ENCODE measurements around the gene SAP30L. TPM values are rescaled to one million over a fixed set of nuclear protein-coding genes. Genes with fewer than 3 reads are reported as not detected.

The SAP30L gene
- total and polyA plus RNA-seq, 2 of the 13 experiments (the other 11 are each of a cell fraction or from before 2014, with no cell fraction given) = 27.9 to 37.2 TPM

- TF ChIP-seq ZNF235 (CRISPR knock-in tag; IDR thresholded peaks at IDR 0.05; ENCODE audit: borderline replicate concordance) (no peak), ISL2 (CRISPR knock-in tag; IDR thresholded peaks at IDR 0.05) (peak; percentile 58), ZNF547 (CRISPR knock-in tag; IDR thresholded peaks at IDR 0.05) (peak; percentile 61; the same call in 1 of the 2 replicates), STAG1 (CRISPR knock-in tag; IDR thresholded peaks at IDR 0.05) (peak; percentile 99), ZNF460 (CRISPR knock-in tag; IDR thresholded peaks at IDR 0.05; ENCODE audit: borderline replicate concordance) (no peak), MIER2 (CRISPR knock-in tag; IDR thresholded peaks at IDR 0.05) (no peak), SALL2 (CRISPR knock-in tag; IDR thresholded peaks at IDR 0.05) (0 out of 2 replicates have a peak, but pooled peaks have one; percentile 52), ZNF607 (CRISPR knock-in tag; IDR thresholded peaks at IDR 0.05; ENCODE audit: borderline replicate concordance) (peak; percentile 31; the same call in 1 of the 2 replicates), BATF2 (CRISPR knock-in tag; IDR thresholded peaks at IDR 0.05) (no peak), HIC2 (CRISPR knock-in tag; IDR thresholded peaks at IDR 0.05; ENCODE audit: low read depth) (0 out of 2 replicates have a peak, but pooled peaks have one; percentile 40), AGO1 (IDR thresholded peaks at IDR 0.05; ENCODE audit: low read depth, low read length, poor library complexity, severe bottlenecking) (peak; percentile 32), ZMAT5 (CRISPR knock-in tag; IDR thresholded peaks at IDR 0.05; ENCODE audit: borderline replicate concordance, low read depth) (no peak), NPAS2 (CRISPR knock-in tag; IDR thresholded peaks at IDR 0.05; ENCODE audit: borderline replicate concordance) (no peak), ZNF7 (CRISPR knock-in tag; IDR thresholded peaks at IDR 0.05) (no peak), DNMT1 (CRISPR knock-in tag; IDR thresholded peaks at IDR 0.05) (no peak), E2F1 (CRISPR knock-in tag; IDR thresholded peaks at IDR 0.05) (no peak), MYPOP (CRISPR knock-in tag; IDR thresholded peaks at IDR 0.05) (no peak), ZBTB8A (CRISPR knock-in tag; IDR thresholded peaks at IDR 0.05; ENCODE audit: borderline replicate concordance, low read depth) (no peak), RAD21 (CRISPR knock-in tag; IDR thresholded peaks at IDR 0.05) (peak; percentile 99), ZNF576 (CRISPR knock-in tag; IDR thresholded peaks at IDR 0.05) (no peak)
These were observed 40.6 kb upstream of the SAP30L start (continued) for GRCh38 chr5:154405078-154405792.
